Activated CD8-positive, alpha-beta T cell treated with anti-CD3 and anti-CD28 coated beads for 36 hours (primary cell): ENCODE measurements around the gene PCDH9. TPM values are rescaled to one million over a fixed set of nuclear protein-coding genes. Genes with fewer than 3 reads are reported as not detected.

Source experiments
- ATAC-seq: fragments of 200-7000 bp; cut with Tn5 transposase; one replicate; pipeline ENCODE4 v1.10.0; 2021; ENCODE audit warnings: mild to moderate bottlenecking, moderate library complexity
- CTCF ChIA-PET: fragments of 350-600 bp; sonication (Branson Sonifier 250); formaldehyde crosslinking; loops from one replicate; lab custom pipeline; 2021; ENCODE audit warnings: antibody characterized with exemption; lab: Charles Lee
- POLR2A ChIA-PET: fragments of 350-600 bp; sonication (Branson Sonifier 250); formaldehyde crosslinking; loops from one replicate; lab custom pipeline; 2021; ENCODE audit warnings: antibody characterized with exemption; lab: Charles Lee
- DNase-seq: peaks from one replicate; pipeline ENCODE4 v3.0.0-alpha.2; 2020
- H3K27ac Mint-ChIP-seq: one replicate; pipeline ENCODE4 v1.8.0; 2021; ENCODE audit warnings: mild to moderate bottlenecking, mixed read lengths
- H3K27me3 Mint-ChIP-seq: one replicate; pipeline ENCODE4 v1.8.0; 2021; ENCODE audit warnings: mixed read lengths
- H3K36me3 Mint-ChIP-seq: one replicate; pipeline ENCODE4 v1.8.0; 2021; ENCODE audit warnings: low read depth, mixed read lengths
- H3K4me1 Mint-ChIP-seq: one replicate; pipeline ENCODE4 v1.8.0; 2021; ENCODE audit warnings: low read depth, mixed read lengths
- H3K4me3 Mint-ChIP-seq: one replicate; pipeline ENCODE4 v1.8.0; 2021; ENCODE audit warnings: mild to moderate bottlenecking, moderate library complexity, mixed read lengths
- H3K9me3 Mint-ChIP-seq: one replicate; pipeline ENCODE4 v1.8.0; 2021; ENCODE audit warnings: mixed read lengths
- intact Hi-C: fragments of 100-400 bp; cut with micrococcal nuclease; formaldehyde crosslinking; loops from one replicate; pipeline ENCODE4 v1.10.0; 2022
- total RNA-seq, 2 experiments: library from RNA; stranded (reverse); gene quantifications; one replicate each; pipeline ENCODE4 v1.2.3, GENCODE V29; 2021
- TF ChIP-seq, protein P1 (sequence below): fragments of 200-600 bp; IDR thresholded peaks from one replicate; pipeline ENCODE4 v1.8.0; 2022; ENCODE audit warnings: antibody characterized with exemption, mild to moderate bottlenecking

Gene PCDH9
- total RNA-seq, 2 experiments from 2014 or later: 0.04 to 0.14 TPM

DNA sequence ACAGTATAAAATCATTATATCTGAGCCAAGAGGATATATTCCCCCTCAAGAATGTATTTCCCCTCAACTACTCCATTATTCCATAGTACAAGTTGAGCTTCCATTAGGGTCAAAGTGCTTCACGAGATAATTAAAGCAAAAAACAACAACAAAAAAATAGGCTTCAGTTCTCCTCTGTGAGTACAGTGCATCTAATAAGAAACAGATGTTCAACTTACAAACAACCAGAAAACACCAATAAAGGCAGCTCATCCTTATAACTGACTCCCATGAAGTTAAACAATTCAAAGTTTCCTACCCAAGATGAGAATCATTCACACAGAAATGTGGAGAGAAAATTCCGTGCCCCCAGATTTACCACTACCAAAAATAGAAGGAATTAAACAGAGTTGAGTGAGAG is 854.4 kb downstream of the PCDH9 start:
- Mint-ChIP-seq H3K27me3 (no peaks in the 10 kb centered on the region), H3K4me3 (no peak overlapping the region), H3K4me1 (no peaks in the 10 kb centered on the region), H3K27ac (no peak overlapping the region), H3K9me3 (no peaks in the 10 kb centered on the region), H3K36me3 (no peaks in the 10 kb centered on the region)
- TF ChIP-seq, protein P1, sequence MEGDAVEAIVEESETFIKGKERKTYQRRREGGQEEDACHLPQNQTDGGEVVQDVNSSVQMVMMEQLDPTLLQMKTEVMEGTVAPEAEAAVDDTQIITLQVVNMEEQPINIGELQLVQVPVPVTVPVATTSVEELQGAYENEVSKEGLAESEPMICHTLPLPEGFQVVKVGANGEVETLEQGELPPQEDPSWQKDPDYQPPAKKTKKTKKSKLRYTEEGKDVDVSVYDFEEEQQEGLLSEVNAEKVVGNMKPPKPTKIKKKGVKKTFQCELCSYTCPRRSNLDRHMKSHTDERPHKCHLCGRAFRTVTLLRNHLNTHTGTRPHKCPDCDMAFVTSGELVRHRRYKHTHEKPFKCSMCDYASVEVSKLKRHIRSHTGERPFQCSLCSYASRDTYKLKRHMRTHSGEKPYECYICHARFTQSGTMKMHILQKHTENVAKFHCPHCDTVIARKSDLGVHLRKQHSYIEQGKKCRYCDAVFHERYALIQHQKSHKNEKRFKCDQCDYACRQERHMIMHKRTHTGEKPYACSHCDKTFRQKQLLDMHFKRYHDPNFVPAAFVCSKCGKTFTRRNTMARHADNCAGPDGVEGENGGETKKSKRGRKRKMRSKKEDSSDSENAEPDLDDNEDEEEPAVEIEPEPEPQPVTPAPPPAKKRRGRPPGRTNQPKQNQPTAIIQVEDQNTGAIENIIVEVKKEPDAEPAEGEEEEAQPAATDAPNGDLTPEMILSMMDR: no peak
- ATAC-seq (no peak), DNase-seq (no peak)
- CTCF ChIA-PET: no interaction called here
- intact Hi-C loops: no loop called here
- POLR2A ChIA-PET: no interaction called here

DNA sequence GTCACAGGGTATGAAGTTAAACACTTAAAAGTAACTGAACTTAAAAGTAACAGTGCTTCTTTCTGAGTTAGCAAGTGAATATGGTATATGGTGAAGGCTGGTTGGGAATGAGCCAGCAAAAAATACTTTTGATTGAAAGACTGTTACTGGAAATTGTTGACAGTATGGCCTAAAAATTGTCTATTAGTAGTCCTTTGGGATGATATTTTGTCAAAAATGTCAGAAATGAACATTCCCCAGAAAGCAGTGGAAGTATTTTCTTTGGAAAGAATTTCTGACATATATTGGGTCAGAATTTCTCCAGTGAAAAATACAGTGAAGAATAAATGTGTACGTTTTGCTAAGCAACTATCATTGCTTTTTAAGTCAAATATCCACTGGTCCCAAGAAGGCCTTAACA is 860.5 kb downstream of the PCDH9 start:
- ATAC-seq (no peak), DNase-seq (no peak)
- H3K4me3 Mint-ChIP-seq: no peak overlapping the region
- CTCF ChIA-PET: no interaction called here
- H3K9me3 Mint-ChIP-seq: no peaks in the 10 kb centered on the region
- H3K27me3 Mint-ChIP-seq: no peaks in the 10 kb centered on the region
- no peaks in the 10 kb centered on the region for H3K4me1 Mint-ChIP-seq
- POLR2A ChIA-PET: no interaction called here
- no peak overlapping the region for H3K27ac Mint-ChIP-seq
- TF ChIP-seq, protein P1: no peak
- no peaks in the 10 kb centered on the region for H3K36me3 Mint-ChIP-seq
- intact Hi-C loops: no loop called here

DNA sequence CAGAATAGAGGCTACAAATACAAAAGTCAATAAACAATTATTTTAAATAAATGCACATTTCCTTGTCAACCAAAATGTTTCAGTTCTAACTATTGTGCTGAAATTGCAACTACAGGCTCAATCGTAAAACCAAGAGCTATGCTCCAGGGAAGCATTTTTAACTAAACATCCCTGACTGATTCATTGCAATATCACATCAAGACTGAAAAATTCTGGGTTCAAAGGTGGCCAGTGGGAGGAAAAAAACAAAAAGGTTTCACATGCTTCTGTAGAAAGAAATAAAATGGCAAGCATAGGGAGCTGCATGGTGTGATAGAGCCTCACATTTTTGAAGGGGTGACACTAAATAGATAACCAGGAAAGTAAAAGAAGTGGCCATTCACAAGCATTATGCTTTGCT is 862.8 kb downstream of the PCDH9 start:
- Mint-ChIP-seq H3K27ac (no peak overlapping the region), H3K9me3 (no peaks in the 10 kb centered on the region), H3K27me3 (no peaks in the 10 kb centered on the region), H3K4me3 (no peak overlapping the region), H3K4me1 (no peaks in the 10 kb centered on the region), H3K36me3 (no peaks in the 10 kb centered on the region)
- ATAC-seq (no peak), DNase-seq (no peak)
- ChIA-PET CTCF (no interaction called here), POLR2A (no interaction called here)
- TF ChIP-seq, protein P1: no peak
- intact Hi-C loops: no loop called here

DNA sequence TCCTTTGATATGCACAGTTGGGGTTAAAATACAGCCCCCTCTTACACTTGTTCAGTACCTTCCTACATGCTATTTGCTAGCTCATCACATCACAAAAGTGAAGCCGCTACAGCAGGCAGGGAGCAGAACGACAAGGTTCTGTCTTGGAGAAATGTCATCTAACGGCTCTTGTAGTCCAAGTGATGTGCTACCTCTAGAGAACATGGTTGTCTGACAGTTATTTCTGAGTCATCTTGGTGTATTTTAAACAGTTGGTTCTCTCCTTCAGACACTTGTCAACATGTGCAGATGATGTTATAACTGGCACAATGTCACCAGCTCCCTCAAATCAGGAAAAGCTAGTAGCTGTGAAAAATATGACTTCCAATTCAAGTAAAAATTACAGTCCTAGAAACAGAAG is 865.0 kb downstream of the PCDH9 start:
- CTCF ChIA-PET: no interaction called here

DNA sequence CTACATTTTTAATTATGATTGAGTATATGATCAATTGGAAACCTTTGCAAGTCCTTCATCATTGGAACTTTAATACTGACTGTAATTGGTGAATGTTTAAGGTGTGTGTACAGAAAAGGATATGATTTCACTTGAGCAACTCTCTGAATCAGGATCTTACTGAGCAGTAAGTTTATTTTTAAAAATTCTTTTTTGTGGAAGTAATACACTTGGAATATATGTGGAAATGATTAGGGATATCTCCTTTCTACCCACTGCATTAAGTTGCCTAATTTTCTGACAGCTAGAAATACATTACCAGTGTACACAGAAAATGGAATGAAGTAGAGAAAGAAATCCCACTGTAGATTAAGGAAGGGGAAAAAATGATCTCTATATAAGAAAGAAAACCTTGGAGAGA is 865.8 kb downstream of the PCDH9 start:
- POLR2A ChIA-PET: no interaction called here
- ATAC-seq: no peak
- CTCF ChIA-PET: no interaction called here

More for the DNA sequence above, 865.0 kb downstream of the PCDH9 start:
- no peak overlapping the region for H3K4me3 Mint-ChIP-seq
- H3K9me3 Mint-ChIP-seq: no peaks in the 10 kb centered on the region
- DNase-seq: no peak
- H3K36me3 Mint-ChIP-seq: no peaks in the 10 kb centered on the region
- no peaks in the 10 kb centered on the region for H3K4me1 Mint-ChIP-seq
- no peak overlapping the region for H3K27ac Mint-ChIP-seq
- POLR2A ChIA-PET: no interaction called here
- TF ChIP-seq, protein P1: no peak
- H3K27me3 Mint-ChIP-seq: no peaks in the 10 kb centered on the region
- intact Hi-C loops: no loop called here
- no peak for ATAC-seq

More for the DNA sequence above, 865.8 kb downstream of the PCDH9 start:
- H3K36me3 Mint-ChIP-seq: no peaks in the 10 kb centered on the region
- H3K27me3 Mint-ChIP-seq: no peaks in the 10 kb centered on the region
- no peaks in the 10 kb centered on the region for H3K4me1 Mint-ChIP-seq
- H3K4me3 Mint-ChIP-seq: no peak overlapping the region
- no peaks in the 10 kb centered on the region for H3K9me3 Mint-ChIP-seq
- H3K27ac Mint-ChIP-seq: no peak overlapping the region
- DNase-seq: no peak
- intact Hi-C loops: no loop called here
- TF ChIP-seq, protein P1: no peak
